ENCODE measurements around the gene CFAP45. TPM values are rescaled to one million over a fixed set of nuclear protein-coding genes. Genes with fewer than 3 reads are reported as not detected.

CFAP45 gene
- polyA plus RNA-seq, 3 donors: 0.12 to 1.0 TPM; not detected in 1

- Histone ChIP-seq H3K4me2 (replicated peaks; ENCODE audit: extremely low read depth, low read length, poor library complexity, severe bottlenecking) (peak overlapping the region; percentile 78), H3K9ac (ENCODE audit: insufficient read depth, low read length, poor library complexity, severe bottlenecking) (peak overlapping the region; percentile 100), H3K79me2 (ENCODE audit: insufficient read depth, low read length) (peaks cover 68% of the 10 kb centered on the region), H3K36me3 (replicated peaks in 1 of 2; ENCODE audit: control insufficient read depth in 1 of 2, insufficient read depth in 2 of 2, low read length in 2 of 2) (peaks cover 16 to 18% of the 10 kb centered on the region in 2 donors), H3K4me1 (ENCODE audit: control insufficient read depth in 1 of 2, insufficient read depth in 2 of 2, low read length in 2 of 2) (peaks cover 39 to 43% of the 10 kb centered on the region in 2 donors), H3K27me3 (ENCODE audit: control insufficient read depth in 2 of 2, insufficient read depth in 2 of 2, low read length in 2 of 2) (no peaks in the 10 kb centered on the region), H3K27ac (ENCODE audit: low read depth in 1 of 2, low read length in 2 of 2) (peak overlapping the region; percentile 95 to 99), H4K20me1 (ENCODE audit: insufficient read depth, low read length) (peaks cover 35% of the 10 kb centered on the region), H3K9me3 (replicated peaks in 1 of 2; ENCODE audit: control insufficient read depth in 1 of 2, insufficient read depth in 1 of 2, low read length in 2 of 2) (no peaks in the 10 kb centered on the region), H3K4me3 (replicated peaks in 1 of 3; ENCODE audit: low read depth in 2 of 3, low read length in 3 of 3) (peak overlapping the region; percentile 76 to 96 (median 94)), H2AFZ (ENCODE audit: insufficient read depth, low read depth, low read length, poor library complexity, severe bottlenecking) (no peak overlapping the region)
- intact Hi-C loops (cut with micrococcal nuclease): loop anchor here in 1 of 2 donors (10.0 kb wide), 1 partner anchor 421 kb away; the partner anchor contains the start of genes COPA and NCSTN
- peak overlapping the region; percentile 96 to 97 for H3K4me3 Mint-ChIP-seq
- H3K27ac Mint-ChIP-seq: peak overlapping the region; percentile 97 to 100 (median 100)
- 0% methylated on average over 29 of the region's 31 CpGs for WGBS (ENCODE audit: insufficient coverage)
- DNase-seq: peak; percentile 85 to 94 (median 91)
- no peak for TF ChIP-seq CTCF (IDR thresholded peaks at IDR 0.05)
- peaks cover 0 to 3% (median 0%) of the 10 kb centered on the region in 7 donors for H3K9me3 Mint-ChIP-seq
- peaks cover 31 to 37% of the 10 kb centered on the region in 2 donors for H3K36me3 Mint-ChIP-seq
- peaks cover 42% of the 10 kb centered on the region for H3K4me1 Mint-ChIP-seq
- H3K27me3 Mint-ChIP-seq (ENCODE audit: low read depth in 3 of 3): peaks cover 5 to 18% (median 11%) of the 10 kb centered on the region in 3 donors
Measured at GRCh38 chr1:159924025-159924790, 24.2 kb upstream of the CFAP45 start.

GRCh38 chr1:159923203-159924024 lies 23.4 kb upstream of the CFAP45 start:
- DNase-seq: peak; percentile 96 to 99 (median 98)
- Mint-ChIP-seq H3K27ac (peak overlapping the region; percentile 97 to 100 (median 100)), H3K9me3 (peaks cover 0 to 3% (median 0%) of the 10 kb centered on the region in 7 donors), H3K27me3 (ENCODE audit: low read depth in 3 of 3) (peaks cover 5 to 18% (median 7%) of the 10 kb centered on the region in 3 donors), H3K4me3 (peak overlapping the region; percentile 96 to 97), H3K36me3 (peaks cover 38 to 45% of the 10 kb centered on the region in 2 donors), H3K4me1 (peaks cover 42% of the 10 kb centered on the region)
- intact Hi-C loops (cut with micrococcal nuclease): loop anchor here in 1 of 2 donors (10.0 kb wide), 1 partner anchor 421 kb away; the partner anchor contains the start of genes COPA and NCSTN
- Histone ChIP-seq H3K4me1 (ENCODE audit: control insufficient read depth in 1 of 2, insufficient read depth in 2 of 2, low read length in 2 of 2) (peaks cover 39 to 43% of the 10 kb centered on the region in 2 donors), H3K79me2 (ENCODE audit: insufficient read depth, low read length) (peaks cover 71% of the 10 kb centered on the region), H4K20me1 (ENCODE audit: insufficient read depth, low read length) (peaks cover 42% of the 10 kb centered on the region), H3K9me3 (replicated peaks in 1 of 2; ENCODE audit: control insufficient read depth in 1 of 2, insufficient read depth in 1 of 2, low read length in 2 of 2) (no peaks in the 10 kb centered on the region), H3K36me3 (replicated peaks in 1 of 2; ENCODE audit: control insufficient read depth in 1 of 2, insufficient read depth in 2 of 2, low read length in 2 of 2) (peaks cover 24 to 26% of the 10 kb centered on the region in 2 donors), H3K4me2 (replicated peaks; ENCODE audit: extremely low read depth, low read length, poor library complexity, severe bottlenecking) (peak overlapping the region; percentile 78), H3K27ac (ENCODE audit: low read depth in 1 of 2, low read length in 2 of 2) (peak overlapping the region; percentile 95 to 99), H2AFZ (ENCODE audit: insufficient read depth, low read depth, low read length, poor library complexity, severe bottlenecking) (no peak overlapping the region), H3K4me3 (replicated peaks in 1 of 3; ENCODE audit: low read depth in 2 of 3, low read length in 3 of 3) (peak overlapping the region; percentile 76 to 96 (median 94)), H3K9ac (ENCODE audit: insufficient read depth, low read length, poor library complexity, severe bottlenecking) (peak overlapping the region; percentile 100), H3K27me3 (ENCODE audit: control insufficient read depth in 2 of 2, insufficient read depth in 2 of 2, low read length in 2 of 2) (no peaks in the 10 kb centered on the region)
- no peak for TF ChIP-seq CTCF (IDR thresholded peaks at IDR 0.05)
- 0% methylated on average over 10 of the region's 20 CpGs for WGBS (ENCODE audit: insufficient coverage)

Measured in CD14-positive monocyte (primary cell).